ENCODE measurements around the gene HES6.

The HES6 gene

DNA sequence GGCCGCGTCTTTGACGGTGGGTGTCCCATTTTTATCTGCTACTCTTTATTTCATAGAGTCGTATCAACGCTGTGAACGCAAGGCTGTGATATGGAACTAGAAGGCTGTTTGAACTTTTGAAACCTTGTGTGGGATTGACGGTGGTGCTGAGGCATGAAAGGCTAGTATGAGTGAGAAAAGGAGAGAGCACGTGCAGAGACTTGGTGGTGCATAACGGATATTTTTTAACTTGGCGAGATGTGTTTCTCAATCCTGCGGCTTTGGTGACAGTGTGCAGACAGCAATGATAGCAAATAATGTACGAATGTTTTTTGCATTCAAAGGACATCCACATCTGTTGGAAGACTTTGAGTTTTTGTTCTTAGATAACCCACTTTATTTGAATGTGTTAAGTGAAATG lies 6.2 kb downstream of the HES6 start:
- H3K9me3 ChIP-seq (ENCODE audit: insufficient read depth, low read depth, low read length): no peaks in the 10 kb centered on the region
- H3K27me3 ChIP-seq (ENCODE audit: insufficient read depth, low read length, poor library complexity, severe bottlenecking): no peaks in the 10 kb centered on the region
- H3K9me2 ChIP-seq (replicated peaks; ENCODE audit: low read depth, low read length): no peaks in the 10 kb centered on the region
- no peaks in the 10 kb centered on the region for H4K20me1 ChIP-seq (ENCODE audit: insufficient read depth, low read length, poor library complexity, severe bottlenecking)
- TF ChIP-seq, protein P1, sequence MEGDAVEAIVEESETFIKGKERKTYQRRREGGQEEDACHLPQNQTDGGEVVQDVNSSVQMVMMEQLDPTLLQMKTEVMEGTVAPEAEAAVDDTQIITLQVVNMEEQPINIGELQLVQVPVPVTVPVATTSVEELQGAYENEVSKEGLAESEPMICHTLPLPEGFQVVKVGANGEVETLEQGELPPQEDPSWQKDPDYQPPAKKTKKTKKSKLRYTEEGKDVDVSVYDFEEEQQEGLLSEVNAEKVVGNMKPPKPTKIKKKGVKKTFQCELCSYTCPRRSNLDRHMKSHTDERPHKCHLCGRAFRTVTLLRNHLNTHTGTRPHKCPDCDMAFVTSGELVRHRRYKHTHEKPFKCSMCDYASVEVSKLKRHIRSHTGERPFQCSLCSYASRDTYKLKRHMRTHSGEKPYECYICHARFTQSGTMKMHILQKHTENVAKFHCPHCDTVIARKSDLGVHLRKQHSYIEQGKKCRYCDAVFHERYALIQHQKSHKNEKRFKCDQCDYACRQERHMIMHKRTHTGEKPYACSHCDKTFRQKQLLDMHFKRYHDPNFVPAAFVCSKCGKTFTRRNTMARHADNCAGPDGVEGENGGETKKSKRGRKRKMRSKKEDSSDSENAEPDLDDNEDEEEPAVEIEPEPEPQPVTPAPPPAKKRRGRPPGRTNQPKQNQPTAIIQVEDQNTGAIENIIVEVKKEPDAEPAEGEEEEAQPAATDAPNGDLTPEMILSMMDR (conservative IDR thresholded peaks at IDR 0.05; ENCODE audit: low read length): no peak
- no peak for TF ChIP-seq EZH2phosphoT487 (IDR thresholded peaks at IDR 0.05; ENCODE audit: borderline replicate concordance)
- no peak overlapping the region for H3K9ac ChIP-seq (ENCODE audit: low read depth, low read length, poor library complexity, severe bottlenecking)
- no peak overlapping the region for H3K4me3 ChIP-seq (ENCODE audit: low read length, poor library complexity, severe bottlenecking)
- H3K79me2 ChIP-seq (ENCODE audit: insufficient read depth, low read length): no peaks in the 10 kb centered on the region
- no peaks in the 10 kb centered on the region for H3K36me3 ChIP-seq (ENCODE audit: insufficient read depth, low read length)
- H3K4me2 ChIP-seq (ENCODE audit: low read depth, low read length, poor library complexity, severe bottlenecking): no peak overlapping the region
- peaks cover 5% of the 10 kb centered on the region for H3K4me1 ChIP-seq (ENCODE audit: insufficient read depth, low read length, poor library complexity, severe bottlenecking)
- no peak overlapping the region for H2AFZ ChIP-seq (ENCODE audit: low read length)
- no peaks in the 10 kb centered on the region for H3F3A ChIP-seq (ENCODE audit: low read depth)

DNA sequence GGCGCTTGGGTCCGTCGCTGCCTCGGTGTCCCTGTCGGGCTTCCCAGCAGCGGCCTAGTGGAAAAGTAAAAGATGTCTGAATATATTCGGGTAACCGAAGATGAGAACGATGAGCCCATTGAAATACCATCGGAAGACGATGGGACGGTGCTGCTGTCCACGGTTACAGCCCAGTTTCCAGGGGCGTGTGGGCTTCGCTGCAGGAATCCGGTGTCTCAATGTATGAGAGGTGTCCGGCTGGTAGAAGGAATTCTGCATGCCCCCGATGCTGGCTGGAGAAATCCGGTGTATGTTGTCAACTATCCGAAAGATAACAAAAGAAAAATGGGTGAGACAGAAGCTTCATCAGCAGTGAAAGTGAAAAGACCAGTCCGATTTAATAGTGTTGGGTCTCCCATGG lies 8.0 kb downstream of the HES6 start:
- Histone ChIP-seq H3K9me3 (ENCODE audit: insufficient read depth, low read depth, low read length) (no peaks in the 10 kb centered on the region), H3K4me2 (ENCODE audit: low read depth, low read length, poor library complexity, severe bottlenecking) (no peak overlapping the region), H3K27me3 (ENCODE audit: insufficient read depth, low read length, poor library complexity, severe bottlenecking) (no peaks in the 10 kb centered on the region), H3K9me2 (replicated peaks; ENCODE audit: low read depth, low read length) (no peaks in the 10 kb centered on the region), H3K4me1 (ENCODE audit: insufficient read depth, low read length, poor library complexity, severe bottlenecking) (peaks cover 3% of the 10 kb centered on the region), H2AFZ (ENCODE audit: low read length) (no peak overlapping the region), H3K79me2 (ENCODE audit: insufficient read depth, low read length) (no peaks in the 10 kb centered on the region), H4K20me1 (ENCODE audit: insufficient read depth, low read length, poor library complexity, severe bottlenecking) (no peaks in the 10 kb centered on the region), H3K4me3 (ENCODE audit: low read length, poor library complexity, severe bottlenecking) (no peak overlapping the region), H3K36me3 (ENCODE audit: insufficient read depth, low read length) (no peaks in the 10 kb centered on the region), H3F3A (ENCODE audit: low read depth) (no peaks in the 10 kb centered on the region), H3K9ac (ENCODE audit: low read depth, low read length, poor library complexity, severe bottlenecking) (no peak overlapping the region)
- TF ChIP-seq EZH2phosphoT487 (IDR thresholded peaks at IDR 0.05; ENCODE audit: borderline replicate concordance): no peak
- TF ChIP-seq, protein P1 (conservative IDR thresholded peaks at IDR 0.05; ENCODE audit: low read length): no peak

DNA sequence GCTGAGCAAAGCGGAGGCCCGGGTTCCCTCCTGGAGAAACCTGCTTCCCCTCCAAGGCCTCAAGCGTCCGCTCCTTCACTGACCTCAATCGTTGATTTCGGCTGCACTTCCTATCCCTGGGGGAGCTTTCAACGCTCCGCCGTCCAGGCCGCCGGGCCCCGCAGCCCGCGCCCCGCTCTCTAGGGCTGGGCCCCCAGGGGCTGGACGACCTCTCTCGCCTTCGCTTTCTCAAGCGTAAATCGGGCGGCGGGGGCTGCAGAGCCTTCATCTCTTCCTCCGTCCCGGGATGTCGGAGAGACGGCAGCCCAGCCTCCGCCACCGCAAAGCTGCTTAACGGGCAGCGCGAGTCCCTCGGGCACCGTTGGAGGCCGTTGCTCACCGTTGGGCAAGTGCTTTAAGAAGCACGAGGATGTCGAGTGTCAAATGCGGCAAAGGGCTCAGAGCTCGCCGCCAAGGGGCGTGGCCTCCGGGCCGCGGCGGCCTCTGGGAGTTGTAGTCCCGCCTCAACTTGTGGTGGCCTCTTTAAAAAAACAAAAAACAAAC lies 8.5 kb downstream of the HES6 start:
- Histone ChIP-seq H4K20me1 (ENCODE audit: insufficient read depth, low read length, poor library complexity, severe bottlenecking) (no peaks in the 10 kb centered on the region), H3K9ac (ENCODE audit: low read depth, low read length, poor library complexity, severe bottlenecking) (no peak overlapping the region), H3K4me1 (ENCODE audit: insufficient read depth, low read length, poor library complexity, severe bottlenecking) (peaks cover 3% of the 10 kb centered on the region), H2AFZ (ENCODE audit: low read length) (no peak overlapping the region), H3K9me2 (replicated peaks; ENCODE audit: low read depth, low read length) (no peaks in the 10 kb centered on the region), H3K27me3 (ENCODE audit: insufficient read depth, low read length, poor library complexity, severe bottlenecking) (no peaks in the 10 kb centered on the region), H3K36me3 (ENCODE audit: insufficient read depth, low read length) (no peaks in the 10 kb centered on the region), H3K4me3 (ENCODE audit: low read length, poor library complexity, severe bottlenecking) (no peak overlapping the region), H3K9me3 (ENCODE audit: insufficient read depth, low read depth, low read length) (no peaks in the 10 kb centered on the region), H3K4me2 (ENCODE audit: low read depth, low read length, poor library complexity, severe bottlenecking) (no peak overlapping the region), H3F3A (ENCODE audit: low read depth) (no peaks in the 10 kb centered on the region), H3K79me2 (ENCODE audit: insufficient read depth, low read length) (no peaks in the 10 kb centered on the region)
- TF ChIP-seq, protein P1 (conservative IDR thresholded peaks at IDR 0.05; ENCODE audit: low read length): no peak
- TF ChIP-seq EZH2phosphoT487 (IDR thresholded peaks at IDR 0.05; ENCODE audit: borderline replicate concordance): no peak

Measured in Loucy (cell line).